Suppressor macrophage treated with lipopolysaccharide for 4 hours (primary cell): ENCODE measurements around the gene MZB1.
A peak's percentile ranks its signal among the peaks of the same experiment; 100 is the strongest.

Source experiments
- DNase-seq: peaks from one replicate; pipeline ENCODE4 v3.0.0-alpha.2; 2020

The MZB1 gene, protein sequence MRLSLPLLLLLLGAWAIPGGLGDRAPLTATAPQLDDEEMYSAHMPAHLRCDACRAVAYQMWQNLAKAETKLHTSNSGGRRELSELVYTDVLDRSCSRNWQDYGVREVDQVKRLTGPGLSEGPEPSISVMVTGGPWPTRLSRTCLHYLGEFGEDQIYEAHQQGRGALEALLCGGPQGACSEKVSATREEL

DNA sequence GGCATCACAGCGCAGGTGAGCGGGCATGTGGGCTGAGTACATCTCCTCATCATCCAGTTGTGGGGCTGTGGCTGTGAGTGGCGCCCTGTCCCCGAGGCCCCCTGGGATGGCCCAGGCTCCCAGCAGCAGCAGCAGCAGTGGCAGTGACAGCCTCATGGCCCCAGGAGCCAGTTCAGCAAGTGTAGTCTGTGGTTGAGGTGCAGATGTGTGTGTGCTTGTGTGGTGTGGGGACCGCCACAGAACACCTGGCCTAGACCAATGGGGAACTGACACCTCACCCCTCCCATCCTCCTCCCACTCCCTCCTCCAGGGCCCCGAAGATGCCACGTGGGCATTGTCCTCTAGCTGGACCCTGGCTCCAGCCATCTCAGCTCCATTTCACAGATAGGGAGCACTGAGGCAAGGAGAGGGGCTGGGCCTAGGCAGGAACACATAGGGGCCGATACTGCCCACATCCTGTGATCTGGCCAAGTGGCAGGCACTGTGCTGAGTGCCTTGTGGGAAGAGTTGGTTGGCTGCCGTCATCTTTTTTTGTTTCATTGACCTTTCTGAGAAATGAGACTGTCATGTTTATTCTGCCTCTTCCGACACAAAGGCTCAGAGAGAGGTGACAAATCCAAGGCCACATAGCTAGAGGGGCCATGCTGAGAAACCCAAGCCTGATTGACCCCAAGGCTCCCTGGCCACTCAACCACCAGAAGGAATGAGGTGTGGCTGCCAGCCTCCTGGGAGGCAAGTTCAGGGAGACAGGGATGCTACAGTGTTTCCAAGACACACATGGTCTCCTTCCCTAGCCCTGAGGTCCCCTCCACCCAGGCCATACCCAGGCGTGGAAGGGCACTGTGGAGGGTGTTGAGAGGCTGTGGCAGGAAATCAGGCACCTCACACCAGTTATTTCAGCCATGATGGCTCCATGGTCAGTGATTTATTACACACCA is at the start of gene MZB1:
Gene MZB1, minus strand, starts transcription at position 213 of the 938 bp plus-strand sequence. Its CDS starts 57 bp downstream, at position 156.
- DNase-seq: peak; percentile 8

DNA sequence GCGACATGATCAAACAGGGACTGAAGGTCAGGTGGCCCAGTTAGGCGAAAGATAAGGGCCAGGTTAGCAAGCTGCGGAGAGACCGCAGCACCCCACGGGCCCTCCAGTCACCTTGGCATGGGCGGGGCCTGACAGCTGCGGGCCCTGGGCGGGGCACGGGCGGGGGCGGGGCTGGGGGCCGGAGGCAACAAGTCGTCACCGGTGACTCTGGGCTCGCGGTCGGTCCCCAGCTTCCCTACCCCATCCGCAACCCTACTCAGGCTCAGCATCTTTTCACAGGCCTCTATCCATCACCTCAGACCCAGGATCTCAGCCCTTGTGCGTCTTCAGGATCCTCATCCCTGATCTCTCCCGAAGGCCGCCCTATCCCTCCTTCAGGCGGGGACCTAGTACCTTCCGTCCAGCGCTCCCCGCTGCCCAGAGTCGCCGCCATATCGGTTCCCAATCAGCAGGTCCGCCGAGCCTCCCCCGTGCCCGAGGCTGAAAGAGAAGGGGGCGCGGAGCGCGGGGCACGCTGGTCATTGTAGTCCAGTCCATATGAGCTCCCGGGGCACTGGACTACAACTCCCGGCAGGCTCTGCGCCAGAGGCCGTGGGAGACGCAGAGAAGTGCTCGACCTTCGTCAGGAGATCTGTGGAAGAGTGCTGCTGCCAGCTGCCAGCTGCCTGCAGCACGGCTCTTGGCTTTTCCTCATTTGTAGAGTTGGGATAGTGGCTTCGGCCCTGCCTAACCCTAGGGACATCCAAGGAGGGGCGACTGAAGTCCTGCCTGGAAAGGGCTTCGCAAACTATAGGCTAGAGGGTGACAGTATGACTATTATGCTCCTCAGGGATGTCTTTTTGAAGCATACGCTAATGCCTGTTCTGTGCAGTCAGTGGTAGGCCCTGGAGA is 49.5 kb upstream of the MZB1 start, which contains the start of gene DNAJC18:
Gene DNAJC18, minus strand, starts transcription at position 513 of the 891 bp plus-strand sequence. Its CDS starts 80 bp downstream, at position 433.
- DNase-seq: peak; percentile 89

DNA sequence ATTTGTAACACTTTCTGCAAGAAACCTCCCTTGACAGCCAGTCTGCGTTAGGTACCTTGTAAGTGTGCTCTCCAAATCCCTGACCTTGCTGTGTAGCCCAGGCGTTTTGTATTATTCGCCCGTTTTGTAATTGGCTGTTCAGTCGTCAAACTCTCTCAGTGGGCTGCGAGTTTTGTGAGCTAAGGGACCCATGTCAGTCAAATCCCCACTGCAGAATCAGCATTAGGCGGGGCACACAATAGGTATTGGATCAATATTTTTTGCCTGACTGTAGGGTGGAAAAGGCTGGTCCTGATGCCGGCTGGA is 48.9 kb upstream of the MZB1 start:
- no peak for DNase-seq

DNA sequence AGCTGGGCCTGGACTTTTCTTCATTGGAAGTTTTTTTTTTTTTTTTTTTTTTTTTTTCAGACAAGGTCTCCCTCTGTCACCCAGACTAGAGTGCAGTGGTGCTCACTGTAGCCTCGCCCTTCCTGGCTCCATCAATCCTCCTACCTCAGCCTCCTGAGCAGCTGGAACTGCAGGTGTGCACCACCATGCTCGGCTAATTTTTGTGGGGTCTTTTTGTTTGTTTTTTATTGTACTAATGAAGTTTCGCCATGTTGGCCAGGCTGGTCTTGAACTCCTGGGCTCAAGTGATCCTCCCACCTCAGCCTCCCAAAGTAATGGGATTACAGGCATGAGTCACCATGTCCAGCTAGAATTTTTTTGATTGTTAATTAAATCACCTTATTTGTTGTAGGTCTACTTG is 46.0 kb upstream of the MZB1 start:
- no peak for DNase-seq

DNA sequence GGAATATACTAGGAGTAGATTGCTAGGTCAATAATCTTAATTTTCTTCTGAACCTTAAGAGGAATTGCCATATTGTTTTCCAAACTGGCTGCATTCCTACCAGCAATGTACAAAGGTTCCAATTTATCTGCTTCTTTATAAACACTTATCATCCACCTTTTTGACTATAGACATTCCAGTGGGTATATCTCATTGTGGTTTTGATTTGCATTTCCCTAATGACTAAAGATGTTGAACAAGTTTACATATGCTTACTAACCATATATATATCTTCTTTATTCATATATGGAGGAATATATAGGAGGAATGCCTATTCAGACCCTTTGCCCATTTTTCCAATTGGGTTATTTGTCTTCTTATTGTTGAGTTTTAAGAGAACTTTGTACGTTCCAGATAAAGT is 42.0 kb upstream of the MZB1 start:
- DNase-seq: no peak

DNA sequence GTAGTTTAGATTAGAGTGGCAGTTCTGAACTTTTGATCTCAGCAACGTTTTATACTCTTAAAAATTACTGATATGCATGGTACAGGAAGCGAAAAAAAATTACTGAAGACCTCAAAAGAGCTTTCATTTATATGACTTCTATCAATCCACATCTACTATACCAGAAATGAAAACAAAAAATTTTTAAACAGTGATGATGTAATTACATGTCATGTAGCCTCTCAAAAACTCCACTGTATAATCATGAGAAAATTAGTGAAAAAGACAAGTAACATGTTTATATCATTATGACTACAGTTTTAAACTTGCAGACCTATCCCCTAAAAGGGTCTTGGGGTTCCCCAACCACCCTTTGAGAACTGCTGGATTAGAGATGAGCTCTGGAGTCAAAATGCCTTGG is 40.3 kb upstream of the MZB1 start:
- DNase-seq: no peak

DNA sequence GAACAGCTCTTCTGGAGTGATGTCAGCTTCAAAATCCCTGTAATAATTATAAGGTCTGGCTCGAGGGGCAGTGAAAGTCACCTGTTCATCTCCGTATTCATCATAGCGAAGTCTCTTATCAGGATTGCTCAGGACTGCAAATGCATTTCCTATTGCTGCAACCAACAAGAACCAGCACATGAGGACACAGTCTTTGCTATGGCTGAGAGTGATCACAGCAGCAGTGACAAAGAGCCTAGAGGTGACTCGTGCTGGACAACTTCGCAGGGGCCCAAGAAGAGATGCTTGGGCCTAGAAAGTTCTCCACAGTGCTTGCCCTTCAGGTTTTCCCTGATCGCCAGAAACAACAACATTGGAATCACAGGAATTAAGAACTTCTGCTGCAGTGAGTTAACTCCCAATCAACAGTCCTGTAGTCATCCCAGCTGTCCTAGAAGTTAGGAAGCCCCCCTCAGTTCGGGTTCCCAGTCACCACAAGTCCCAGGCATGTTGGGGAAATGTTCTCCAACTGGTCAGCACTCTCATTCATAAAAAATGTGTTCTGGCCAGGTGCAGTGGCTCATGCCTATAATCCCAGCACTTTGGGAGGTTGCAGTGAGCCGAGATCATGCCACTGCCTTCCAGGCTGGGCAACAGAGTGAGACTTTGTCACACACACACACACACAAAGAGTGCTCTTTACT is 36.6 kb upstream of the MZB1 start:
- DNase-seq: no peak

DNA sequence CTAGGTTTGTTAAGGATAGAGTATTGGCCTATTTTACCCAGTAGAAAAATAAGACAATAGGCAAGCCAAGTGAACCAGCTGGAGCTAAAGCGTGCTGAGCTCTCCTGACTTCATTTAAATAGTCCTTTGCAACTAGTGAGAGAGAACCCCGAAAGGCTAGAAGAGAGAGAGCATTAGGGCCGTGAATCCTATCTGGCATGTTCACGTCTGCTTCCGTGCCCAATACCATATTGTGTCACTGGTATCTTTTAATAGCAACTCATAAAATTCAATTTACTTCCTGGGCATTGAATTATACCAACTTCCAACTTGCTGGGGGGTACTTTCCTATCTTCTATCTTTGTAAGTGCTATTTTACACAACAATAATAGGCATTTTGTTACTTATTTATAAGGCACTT is 35.8 kb upstream of the MZB1 start:
- DNase-seq: no peak

DNA sequence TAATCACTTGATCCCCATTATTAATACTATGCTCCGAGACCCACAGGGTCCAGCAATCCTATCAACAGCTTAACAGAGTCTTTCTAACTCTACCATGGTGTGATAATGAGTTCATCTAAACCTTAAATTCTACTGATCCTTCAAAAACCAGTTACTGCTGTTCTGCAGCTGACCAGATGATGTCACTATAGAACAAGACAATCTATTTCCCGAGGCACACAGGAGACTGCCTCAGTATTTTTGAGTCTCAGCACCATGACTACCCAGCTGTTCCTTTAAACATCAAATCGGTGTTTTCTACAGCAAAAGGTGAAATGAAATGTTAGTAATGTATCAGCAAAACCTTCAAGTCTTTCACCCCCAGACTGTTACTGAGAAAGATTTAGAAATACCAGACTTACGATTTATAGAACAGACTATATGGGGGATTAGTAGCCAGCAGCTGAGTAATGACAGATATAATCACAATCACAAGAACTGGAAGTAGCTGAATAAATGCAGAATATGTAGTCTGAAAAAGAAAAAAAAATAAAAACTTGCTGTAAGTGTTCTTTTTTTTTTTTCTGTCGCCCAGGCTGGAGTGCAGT is 32.7 kb upstream of the MZB1 start:
- peak; percentile 81 for DNase-seq

DNA sequence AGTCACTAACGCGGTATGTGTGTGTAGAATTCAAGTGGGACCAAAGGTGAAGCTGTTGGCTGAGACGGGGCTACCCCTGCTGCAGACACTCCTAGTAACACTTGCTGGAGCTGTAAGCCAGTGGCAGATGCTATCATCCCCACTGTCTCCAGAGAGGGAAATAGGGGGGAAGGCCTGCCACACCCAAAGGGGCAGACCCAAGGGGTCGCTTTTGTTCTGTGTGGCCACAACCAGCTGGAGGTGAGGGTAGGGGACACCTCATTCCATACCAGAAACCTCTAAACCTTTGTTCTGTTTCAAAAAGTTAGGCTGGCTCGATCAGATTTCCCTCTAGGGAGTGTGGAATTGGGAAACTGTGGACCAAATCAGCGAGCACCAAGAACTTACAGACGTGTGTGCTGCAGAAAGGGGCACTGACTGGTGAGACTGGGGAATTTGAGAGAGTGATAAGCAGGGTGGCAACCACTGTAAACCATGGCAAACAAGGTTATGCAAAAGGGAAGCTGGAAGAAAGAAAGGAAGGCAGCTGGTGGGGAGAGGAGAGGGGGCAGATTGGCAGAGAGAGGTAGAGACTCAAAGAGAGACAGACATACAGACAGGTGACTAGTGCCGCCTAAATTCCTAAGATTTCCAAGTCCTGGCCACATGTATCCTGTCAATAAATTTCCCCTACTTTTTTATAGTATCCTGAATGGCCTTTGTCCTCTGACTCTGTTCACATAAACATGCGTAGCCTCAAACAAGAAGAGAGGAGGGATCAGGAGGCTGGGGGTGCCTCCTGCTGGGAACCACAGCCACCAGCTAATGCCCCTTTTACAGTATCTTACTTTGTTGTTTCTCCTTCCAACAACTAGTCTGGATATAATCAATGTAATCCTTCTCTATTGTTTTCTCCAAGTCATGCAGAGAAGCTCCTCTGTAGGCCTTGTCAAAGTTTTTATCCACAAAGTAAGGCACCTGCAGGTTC is 29.8 kb upstream of the MZB1 start:
- DNase-seq: no peak

DNA sequence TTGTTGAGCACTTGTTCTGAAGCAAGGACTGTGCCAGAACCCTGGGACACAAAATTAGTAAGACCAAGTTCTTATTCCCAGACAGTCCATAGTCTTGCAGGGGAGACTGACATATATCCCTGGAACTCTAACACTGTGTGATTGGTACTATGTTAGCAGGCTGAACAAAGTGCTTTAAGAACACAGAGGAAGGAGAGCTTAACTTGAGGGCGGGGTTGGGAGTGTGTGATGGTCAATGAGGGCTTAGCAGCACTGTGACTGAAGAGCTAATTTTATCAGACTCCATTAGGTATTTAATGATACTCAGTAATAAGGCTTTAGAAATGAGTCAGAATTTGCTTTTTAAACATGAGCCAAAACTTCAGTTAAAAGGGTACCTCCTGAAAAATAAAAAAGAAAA is 29.1 kb upstream of the MZB1 start:
- no peak for DNase-seq

DNA sequence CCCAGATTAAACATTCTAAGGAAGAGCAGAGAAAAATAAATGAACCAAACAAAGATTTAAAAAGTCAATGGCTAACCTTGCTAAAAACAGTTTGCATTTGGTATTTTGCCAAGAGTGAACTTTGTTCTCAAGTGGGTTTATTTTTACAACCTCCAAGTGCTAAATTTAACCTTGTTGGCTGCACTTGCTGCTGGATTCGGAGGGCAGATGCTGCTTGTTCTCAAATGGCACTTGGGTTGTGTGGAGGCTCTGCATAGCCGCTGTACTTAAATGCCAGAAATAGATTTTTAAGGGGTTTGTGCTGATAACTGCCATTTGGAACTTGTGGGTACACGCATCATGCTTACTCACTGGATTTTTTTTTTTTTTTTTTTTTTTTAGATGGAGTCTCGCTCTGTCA is 27.5 kb upstream of the MZB1 start:
- DNase-seq: no peak

DNA sequence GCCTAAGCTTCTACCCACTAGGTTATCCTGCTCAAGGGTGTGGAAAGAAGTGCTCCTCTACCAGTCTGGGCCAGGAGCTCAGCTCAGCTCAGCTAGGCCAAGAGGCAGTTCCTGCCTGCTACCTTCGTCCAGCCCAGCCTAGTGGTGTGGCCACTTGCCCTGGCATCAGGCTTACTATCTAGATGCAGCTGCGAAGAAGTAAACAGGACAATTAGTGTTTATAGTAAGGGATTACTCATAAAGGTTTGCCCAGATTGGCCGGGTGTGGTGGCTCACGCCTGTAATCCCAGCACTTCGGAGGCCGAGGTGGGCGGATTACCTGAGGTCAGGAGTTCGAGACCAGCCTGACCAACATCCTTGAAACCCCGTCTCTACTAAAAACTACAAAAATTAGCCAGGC is 26.9 kb upstream of the MZB1 start:
- DNase-seq: no peak

DNA sequence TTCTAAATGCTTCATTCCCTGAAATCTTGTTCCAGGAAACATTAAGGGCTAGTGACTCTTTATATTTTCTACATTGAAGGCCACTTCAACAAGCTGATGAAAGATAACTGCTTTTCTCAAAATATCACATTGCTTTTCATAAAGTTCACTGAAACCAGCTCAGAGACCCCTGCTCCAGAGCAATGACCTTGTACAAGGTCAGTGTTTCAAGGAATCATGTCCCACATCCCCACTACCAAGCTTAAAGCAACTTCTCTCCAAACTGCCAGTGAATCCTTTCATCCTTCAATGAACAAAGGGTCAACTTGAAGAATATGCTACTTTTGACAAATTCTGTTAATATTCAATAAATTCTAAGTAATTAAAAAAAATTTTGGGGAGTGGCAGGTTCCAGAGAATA is 26.2 kb upstream of the MZB1 start:
- DNase-seq: no peak

DNA sequence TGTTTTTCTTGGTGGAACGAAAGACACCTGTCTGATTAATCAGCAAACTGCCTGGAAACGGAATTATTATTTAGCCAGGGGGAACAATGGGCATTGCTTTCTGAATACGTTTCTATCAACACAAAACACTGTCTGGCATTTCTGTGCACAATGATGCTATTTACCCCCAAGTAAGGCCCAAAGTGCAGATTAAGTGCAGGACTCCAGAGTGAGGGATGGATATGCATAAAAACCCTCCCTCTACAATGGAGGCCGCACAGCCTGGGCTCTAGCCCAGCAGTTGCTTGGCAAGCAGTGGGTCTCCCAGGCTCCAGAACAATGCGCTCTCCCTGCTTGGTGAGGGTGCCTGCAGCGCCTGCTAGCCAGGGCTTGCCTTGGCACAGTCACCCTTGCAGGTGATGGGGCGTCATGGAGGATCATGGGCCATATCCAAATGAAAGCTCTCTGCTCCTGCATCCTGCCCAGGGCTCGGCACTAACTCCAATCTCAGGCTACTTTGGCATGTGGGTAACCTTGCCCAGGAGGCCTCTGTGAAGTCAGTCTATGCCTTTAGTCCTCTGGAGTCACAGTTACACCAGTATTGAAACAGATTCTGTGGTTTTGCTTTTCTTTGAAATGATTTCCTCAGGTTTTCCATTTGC is 25.6 kb upstream of the MZB1 start:
- DNase-seq: no peak

DNA sequence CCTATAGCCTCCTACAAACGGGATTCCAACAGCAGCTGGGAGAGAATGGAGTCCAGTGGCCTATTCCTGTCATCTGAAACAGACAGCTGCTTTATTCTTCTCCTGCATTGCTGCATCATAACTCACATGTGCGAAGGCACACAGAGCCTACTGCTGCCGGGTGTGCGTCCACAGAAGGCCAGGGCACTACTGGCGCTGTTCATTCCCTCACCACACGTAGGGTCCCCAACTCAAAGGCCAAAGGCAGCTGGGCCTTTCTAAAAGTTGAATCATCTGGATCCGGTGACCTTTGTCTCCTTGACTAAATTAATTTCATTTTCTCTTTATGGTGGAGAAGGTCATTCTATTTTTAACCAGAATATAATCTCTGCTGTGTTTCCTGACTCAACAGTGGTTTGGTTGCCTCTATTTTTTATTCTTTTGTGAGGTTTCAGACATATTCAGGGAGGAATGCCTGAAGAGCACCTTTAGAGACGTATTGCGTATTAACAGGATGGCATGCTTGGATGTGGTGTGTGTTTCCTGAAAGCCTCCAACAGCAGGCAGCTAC is 24.9 kb upstream of the MZB1 start:
- DNase-seq: no peak

DNA sequence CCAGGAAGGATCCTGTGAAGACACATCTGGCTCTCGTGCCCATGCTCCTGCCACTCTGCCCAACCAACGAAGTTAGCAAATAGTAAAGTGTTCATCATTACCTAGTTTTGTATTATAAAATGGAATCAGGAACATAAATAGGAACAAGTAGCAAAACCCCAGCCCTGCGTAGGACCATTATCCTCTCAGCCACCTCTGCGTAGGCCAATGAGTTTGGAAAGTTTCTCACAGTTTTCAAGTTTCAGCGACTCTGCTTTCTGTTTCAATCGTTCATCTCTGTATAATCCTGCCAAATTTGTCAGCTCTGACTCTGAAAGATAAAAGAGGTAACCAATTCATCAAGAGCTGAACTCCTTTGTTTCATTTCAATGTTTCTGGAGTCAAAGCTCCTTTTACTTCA is 24.2 kb upstream of the MZB1 start:
- no peak for DNase-seq

DNA sequence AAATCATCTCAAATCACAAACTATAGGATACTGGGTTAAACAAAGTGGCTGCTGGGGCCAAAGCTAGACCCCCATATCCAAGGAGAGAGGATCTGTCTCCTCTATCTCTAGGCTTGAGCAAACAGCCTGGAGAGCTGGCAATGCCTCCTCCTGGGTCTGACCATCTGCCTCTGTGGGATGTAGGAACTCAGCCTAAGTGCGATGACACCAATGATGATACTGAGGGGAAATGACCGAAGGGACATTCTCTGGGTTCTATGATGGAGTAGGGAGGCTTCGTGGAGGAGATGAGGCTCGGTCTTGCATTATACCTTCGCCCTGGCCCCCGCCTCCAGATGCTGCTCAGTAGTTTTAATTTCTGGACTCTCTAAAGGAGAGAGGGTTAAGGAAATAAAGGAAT is 23.4 kb upstream of the MZB1 start:
- no peak for DNase-seq

DNA sequence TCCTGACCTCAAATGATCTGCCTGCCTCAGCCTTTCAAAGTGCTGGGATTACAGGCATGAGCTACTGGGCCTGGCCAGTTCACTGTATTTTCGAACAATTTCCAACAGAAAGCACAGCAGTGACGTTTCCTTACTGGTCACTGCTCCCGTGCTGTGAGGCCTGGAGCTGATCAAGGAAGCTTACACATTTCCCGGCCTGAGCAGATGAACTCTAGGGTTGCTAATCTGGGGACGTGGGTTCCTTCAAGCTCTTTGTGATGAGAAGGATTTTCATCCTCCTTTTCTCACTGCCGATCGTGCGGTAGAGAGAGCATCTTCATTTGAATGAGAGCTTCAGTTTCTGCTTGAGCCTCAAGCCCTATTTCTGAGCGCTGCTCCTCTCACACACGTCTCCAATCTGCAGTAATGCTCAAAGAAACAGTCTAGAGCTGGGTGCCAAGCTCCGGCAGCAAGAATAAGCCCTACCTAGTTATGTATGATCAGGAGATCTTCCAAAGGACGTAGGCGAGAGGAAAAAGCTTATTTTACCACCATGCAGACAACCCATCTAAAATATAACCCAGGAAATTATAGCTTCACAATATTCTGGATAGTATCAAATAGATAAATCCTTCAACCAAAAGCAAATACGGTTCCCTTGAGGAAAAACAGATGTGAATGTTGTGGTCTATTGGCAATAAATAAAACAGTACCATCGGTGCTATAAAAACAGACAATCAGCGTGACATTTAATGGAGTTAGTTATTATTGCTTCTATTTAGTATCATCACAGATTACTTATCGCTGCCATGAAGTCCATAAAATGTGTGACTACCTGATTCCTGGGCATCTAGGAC is 21.5 kb upstream of the MZB1 start:
- no peak for DNase-seq
